Limb (tissue), 2 donors: ENCODE measurements around the gene ZFP36L1.

Experiments used
- DNase-seq, 2 donors: peaks; one replicate each; pipeline ENCODE4 v3.0.0-alpha.2; 2016; ENCODE audit errors: extremely low spot score in 2 of 2

The ZFP36L1 gene

GRCh38 chr14:68816183-68816942 is 23.5 kb upstream of the ZFP36L1 start:
- DNase-seq = peak; percentile 93 to 97

DNA sequence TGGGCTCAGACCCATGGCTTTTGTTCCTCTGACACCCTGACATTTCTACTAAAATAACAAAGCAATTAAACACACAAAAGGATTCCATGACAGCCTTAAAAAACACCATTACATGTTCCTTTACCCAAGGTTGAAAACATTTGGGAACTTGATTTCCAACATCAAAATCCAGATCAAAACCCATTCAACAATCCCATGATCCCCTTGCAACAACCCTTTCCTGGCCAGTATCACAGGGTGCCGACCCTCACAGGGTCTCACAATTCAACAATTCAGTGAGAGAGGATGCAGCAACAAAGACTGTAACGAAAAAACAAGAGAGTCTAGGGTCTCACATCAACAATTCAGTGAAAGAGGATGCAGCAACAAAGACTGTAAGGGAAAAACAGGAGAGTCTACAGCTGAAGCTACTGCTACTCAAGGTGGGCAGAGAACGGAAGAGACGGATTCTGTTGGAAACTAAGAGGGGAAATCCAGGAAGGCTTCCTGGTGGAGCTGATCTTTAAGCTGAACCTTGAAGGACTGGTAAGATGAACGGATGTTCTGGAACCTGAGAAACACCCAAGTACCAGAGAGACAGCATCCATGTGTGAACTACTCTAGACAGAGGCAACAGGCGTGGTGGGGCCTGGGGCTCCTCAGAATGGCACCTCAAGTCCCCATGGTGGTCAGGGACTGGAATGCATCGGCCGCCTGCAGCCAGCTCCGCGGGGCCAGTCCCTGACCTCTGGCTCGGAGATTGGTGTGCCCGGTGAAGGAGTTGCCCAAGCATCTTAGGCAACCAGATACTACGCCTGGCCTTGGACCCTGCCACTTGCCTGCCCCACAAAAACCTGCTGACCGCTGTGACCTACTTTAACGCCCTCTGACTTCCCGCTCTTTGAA is 22.7 kb upstream of the ZFP36L1 start:
- no peak for DNase-seq

- peak; percentile 78 to 85 for DNase-seq
Measured at GRCh38 chr14:68814539-68815297, 21.9 kb upstream of the ZFP36L1 start.

DNA sequence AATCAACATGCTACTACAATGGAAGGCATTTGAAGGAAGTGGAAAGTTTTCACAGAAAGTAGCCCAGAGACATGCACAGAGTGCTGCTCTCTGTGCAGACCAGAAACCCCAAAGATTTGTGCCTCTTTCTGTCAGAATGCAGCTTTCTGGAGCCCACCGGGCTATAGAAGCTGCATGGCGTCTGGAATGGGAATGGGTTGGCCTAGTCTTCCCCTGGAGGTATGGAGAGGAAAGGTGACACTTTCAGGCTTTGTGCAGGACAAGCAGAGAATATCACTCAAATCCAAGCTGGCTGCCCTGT is 21.3 kb upstream of the ZFP36L1 start:
- no peak for DNase-seq

DNA sequence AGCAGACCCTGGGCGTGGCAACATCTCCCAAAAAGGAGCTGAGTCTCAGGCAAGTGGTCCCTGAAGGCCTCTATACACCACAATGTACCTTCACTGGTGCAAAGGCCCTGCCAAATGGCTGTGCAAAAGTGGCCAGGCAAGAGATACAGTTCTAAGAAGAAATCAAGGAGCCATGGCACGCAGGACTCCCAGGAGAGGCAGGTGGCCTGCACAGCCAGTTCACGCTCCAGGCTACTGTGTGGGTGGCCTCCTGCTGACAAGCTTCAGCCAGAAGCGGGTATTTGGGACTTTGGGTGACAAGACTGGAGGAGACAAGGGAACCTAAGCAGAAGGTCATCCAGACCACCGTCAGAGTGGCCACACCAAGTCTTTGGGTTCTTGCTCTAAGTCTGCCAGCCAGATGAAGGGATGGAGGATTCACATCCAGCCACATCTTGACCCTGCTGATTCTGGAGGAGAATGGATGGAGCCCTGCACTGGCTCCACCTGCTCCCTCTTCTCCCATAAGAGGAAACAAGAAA is 20.5 kb upstream of the ZFP36L1 start:
- no peak for DNase-seq

DNA sequence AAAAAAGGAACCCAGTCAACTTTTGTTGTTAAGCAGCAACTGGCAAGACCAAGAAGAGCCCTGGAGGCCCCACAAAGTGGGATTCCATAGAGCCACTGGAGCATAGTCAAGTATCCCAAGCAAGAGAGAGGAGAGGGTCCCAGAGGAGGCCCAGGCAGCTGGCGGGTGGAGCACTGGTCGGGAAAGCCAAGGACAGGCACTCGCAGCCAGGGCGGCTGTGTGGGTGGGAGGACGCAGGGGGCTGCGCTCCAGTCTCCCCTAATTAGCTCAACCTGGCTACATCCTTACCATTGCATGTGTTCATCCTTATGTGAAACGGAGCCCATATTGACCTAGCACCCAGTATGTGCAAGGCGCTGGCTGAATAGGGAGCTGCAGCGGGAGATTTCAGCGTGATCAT is 18.3 kb upstream of the ZFP36L1 start:
- DNase-seq = no peak

GRCh38 chr14:68810173-68811153 is 17.6 kb upstream of the ZFP36L1 start:
- no peak for DNase-seq

DNA sequence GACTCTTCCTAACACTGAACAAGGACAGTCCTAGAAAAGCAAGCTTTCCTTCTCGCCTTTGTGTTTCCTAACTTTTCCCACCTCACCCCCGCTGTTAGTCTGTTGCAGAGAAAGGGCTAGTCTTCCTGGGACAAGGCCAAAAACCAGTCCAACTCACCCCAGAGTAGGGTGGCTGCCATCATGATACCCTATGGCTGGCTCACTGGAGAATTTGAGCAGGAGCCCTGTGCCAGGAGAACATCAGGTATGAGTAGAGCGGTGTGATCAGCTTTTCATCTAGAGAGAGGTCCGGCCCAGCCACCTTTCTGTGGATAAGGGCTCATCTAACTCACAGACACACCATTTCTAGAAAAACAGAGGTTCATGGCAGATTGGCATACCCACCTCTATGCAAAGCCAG is 16.7 kb upstream of the ZFP36L1 start:
- no peak for DNase-seq

GRCh38 chr14:68808696-68809480 is 16.0 kb upstream of the ZFP36L1 start:
- DNase-seq = peak in 1 of 2 donors; percentile 21

DNA sequence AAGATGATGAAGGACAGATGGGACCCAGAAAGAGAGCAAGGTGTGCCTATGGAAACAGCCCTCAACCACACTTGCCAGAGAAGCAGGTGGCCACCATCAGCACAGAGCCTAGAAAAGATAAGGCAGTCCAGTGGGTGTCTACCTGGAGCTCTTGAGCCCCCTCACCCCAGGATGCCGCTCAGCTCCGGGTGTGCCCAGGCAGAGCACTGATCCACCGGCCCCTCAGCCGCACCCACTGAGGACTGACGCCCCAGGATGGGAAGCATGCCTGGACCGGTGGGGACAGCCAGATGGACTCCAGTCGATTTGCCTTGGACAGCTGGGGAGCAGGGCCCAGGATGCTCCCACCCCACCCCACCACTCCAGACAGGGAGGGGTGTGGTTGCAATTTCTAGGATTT is 15.1 kb upstream of the ZFP36L1 start:
- no peak for DNase-seq

DNA sequence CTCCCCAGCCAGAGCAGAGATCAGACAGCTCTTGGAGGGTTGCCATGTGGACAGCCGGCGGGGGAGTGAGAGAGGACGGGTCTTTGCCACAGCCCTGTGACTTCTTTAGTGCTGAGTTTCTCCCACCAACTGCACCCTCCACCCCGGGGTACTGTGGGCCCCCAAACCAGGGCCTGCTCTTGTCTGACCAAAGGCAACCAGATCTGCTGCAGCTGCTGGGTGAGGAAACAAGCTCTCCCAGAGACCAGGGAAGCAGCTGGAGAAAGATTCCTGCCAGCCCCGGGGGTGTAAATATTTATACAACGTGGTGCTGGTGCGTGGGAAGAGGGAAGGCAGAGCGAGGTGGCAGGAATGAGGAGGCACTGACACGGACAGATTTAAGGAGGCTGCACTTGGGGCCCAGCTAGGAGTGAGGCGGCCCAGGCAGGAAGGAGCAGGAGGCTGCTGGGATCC is 14.3 kb upstream of the ZFP36L1 start:
- DNase-seq = peak in 1 of 2 donors; percentile 77

DNA sequence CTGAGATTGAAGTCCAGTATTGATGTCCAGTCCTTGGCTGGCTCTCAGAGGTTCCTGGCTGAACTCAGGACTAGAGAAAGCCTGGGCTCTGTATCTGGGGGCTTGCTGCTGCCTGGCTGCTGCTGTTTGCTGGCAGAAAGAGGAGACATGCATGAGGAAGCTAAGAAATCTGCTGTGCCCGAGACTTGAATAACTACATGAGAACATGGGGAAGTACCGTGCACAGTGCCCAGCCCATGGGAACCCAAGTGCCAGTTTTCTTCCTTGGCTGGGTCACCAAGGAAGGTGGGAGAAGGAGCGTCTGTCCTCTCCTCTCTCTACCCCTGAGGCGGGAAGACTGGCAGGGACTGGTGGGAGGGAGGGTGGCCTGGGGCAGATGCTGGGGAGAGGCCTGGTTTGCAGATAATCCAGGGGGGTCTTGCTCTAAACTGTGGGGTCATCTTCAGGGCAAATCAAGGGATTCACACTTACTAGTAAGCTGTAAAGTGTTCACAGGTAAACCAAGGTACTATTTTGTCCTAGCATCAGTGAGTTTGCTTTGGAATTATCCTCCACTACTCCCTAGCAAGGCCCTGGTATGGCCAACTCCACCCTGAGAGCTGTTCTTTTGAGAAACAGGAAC is 13.8 kb upstream of the ZFP36L1 start:
- DNase-seq = peak in 1 of 2 donors; percentile 21

DNA sequence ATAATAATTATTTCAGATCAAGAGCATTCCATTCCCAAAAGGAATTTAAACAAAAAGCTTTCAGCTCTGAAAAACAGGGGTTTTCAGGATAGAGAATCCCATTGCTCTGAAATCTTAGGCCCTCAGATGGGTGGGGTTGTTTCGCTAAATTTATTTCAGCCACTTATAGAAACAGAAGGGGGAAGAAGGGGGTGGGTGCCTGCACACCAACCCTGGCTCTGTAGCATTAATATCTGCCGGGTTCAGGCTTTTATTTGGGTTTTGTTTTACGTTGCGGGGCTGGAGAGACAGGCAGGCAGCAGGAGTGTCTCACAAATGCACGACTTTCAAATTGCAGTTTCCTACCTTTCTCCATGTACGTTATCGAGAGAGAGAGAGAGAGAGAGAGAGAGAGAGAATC is 12.5 kb upstream of the ZFP36L1 start:
- no peak for DNase-seq

- no peak for DNase-seq
Measured at GRCh38 chr14:68801631-68802030, 8.8 kb upstream of the ZFP36L1 start.

- no peak for DNase-seq
Measured at GRCh38 chr14:68800953-68801352, 8.1 kb upstream of the ZFP36L1 start.

DNA sequence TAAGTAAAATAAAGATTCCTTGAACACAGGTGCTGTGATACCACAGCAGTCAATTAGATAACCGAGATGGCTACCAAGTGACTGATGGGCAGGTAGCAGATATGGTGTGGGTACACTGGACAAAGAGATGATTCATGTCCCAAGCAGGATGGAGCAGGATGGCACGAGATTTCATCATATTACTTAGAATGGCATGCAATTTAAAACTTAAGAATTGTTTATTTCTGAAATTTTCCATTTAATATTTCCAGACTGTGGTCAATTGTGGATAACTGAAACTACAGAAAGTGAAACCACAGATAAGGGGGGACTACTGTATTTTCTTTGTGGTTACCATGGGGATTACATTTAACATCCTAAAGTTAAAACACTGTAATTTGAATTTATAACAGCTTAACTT is 7.5 kb upstream of the ZFP36L1 start:
- no peak for DNase-seq

GRCh38 chr14:68798621-68799020 is 5.8 kb upstream of the ZFP36L1 start:
- no peak for DNase-seq

GRCh38 chr14:68797121-68797670 is 4.3 kb upstream of the ZFP36L1 start:
- no peak for DNase-seq
